Uterus (tissue), 2 donors: ENCODE data around the gene PAK1IP1.

Experiments
- POLR2A ChIP-seq, 2 donors: fragments of 450-650 bp; IDR thresholded peaks; one replicate each; pipeline ENCODE4 v1.6.1; 2016; ENCODE audit warnings: antibody characterized with exemption in 2 of 2, mild to moderate bottlenecking in 1 of 2, moderate library complexity in 1 of 2
- TF ChIP-seq, protein P1 (sequence below), 4 experiments: fragments of 200-600 bp in 2 of 4; fragments of 450-650 bp in 2 of 4; sonication (generic) in 2 of 4; IDR thresholded peaks; one replicate each; pipeline ENCODE4 v1.5.1; 2016 to 2019; ENCODE audit warnings: antibody characterized with exemption in 4 of 4, mild to moderate bottlenecking in 2 of 4, moderate library complexity in 1 of 4

- TF ChIP-seq, protein P1, sequence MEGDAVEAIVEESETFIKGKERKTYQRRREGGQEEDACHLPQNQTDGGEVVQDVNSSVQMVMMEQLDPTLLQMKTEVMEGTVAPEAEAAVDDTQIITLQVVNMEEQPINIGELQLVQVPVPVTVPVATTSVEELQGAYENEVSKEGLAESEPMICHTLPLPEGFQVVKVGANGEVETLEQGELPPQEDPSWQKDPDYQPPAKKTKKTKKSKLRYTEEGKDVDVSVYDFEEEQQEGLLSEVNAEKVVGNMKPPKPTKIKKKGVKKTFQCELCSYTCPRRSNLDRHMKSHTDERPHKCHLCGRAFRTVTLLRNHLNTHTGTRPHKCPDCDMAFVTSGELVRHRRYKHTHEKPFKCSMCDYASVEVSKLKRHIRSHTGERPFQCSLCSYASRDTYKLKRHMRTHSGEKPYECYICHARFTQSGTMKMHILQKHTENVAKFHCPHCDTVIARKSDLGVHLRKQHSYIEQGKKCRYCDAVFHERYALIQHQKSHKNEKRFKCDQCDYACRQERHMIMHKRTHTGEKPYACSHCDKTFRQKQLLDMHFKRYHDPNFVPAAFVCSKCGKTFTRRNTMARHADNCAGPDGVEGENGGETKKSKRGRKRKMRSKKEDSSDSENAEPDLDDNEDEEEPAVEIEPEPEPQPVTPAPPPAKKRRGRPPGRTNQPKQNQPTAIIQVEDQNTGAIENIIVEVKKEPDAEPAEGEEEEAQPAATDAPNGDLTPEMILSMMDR (IDR thresholded peaks at IDR 0.05), result no peak
- TF ChIP-seq POLR2A (IDR thresholded peaks at IDR 0.05), result no peak
Measured at GRCh38 chr6:10733151-10733715, 38.5 kb downstream of the PAK1IP1 start.
